ENCODE results near the gene NRROS. TPM values are rescaled to one million over a fixed set of nuclear protein-coding genes. Genes with fewer than 3 reads are reported as not detected.
A peak's percentile ranks its signal among the peaks of the same experiment; 100 is the strongest.

The NRROS gene
- total and polyA plus RNA-seq, 2 of the 13 experiments (the other 11 are each of a cell fraction or from before 2014, with no cell fraction given): not detected

DNA sequence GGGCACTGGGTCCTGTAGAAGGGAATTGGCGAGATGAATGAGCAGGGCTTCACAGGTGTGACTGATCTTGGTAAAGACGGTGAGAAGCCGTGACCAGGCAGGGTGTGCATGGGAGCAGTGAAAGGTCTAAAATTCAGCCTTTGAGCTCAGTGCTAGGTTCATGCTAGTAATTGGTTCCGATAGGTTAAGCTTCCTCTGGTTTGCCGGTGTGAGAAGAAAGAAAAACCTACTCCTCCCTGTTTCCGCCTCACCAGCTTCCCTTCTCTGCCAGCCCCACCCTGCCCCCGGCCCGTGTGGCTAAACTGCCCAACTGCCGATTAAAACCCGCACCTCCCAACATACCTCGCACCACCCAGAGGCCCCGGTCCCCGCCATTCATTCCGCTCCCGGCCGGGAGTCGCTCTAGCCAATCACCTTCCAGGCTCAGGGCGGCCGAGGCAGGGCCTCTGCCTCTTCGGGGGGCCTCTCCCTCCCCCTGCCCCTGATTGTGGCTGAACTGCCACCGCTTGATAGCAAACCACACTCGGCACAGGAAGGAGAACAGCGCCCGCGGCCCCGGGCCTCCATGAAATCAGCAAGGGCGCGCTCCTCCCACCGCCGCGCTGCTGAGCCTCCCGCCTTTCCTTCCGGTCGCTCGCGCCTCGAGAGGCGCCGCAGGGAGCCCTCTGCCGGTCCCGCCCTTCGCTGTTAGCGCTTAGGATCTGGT lies 7.3 kb upstream of the NRROS start (continued):
- TF ChIP-seq XBP1 (CRISPR knock-in tag; IDR thresholded peaks at IDR 0.05) (no peak), ZSCAN12 (CRISPR knock-in tag; IDR thresholded peaks at IDR 0.05) (0 out of 2 replicates have a peak, but pooled peaks have one; percentile 59), EED (CRISPR knock-in tag; IDR thresholded peaks at IDR 0.05) (no peak), PAX8 (CRISPR knock-in tag; IDR thresholded peaks at IDR 0.05; ENCODE audit: borderline replicate concordance) (no peak), PHB2 (IDR thresholded peaks at IDR 0.05; ENCODE audit: partially characterized antibody) (no peak), ZIK1 (CRISPR knock-in tag; IDR thresholded peaks at IDR 0.05; ENCODE audit: borderline replicate concordance, low read depth) (no peak), ZNF430 (CRISPR knock-in tag; IDR thresholded peaks at IDR 0.05) (peak; percentile 61; the same call in 1 of the 2 replicates), ZNF235 (CRISPR knock-in tag; IDR thresholded peaks at IDR 0.05; ENCODE audit: borderline replicate concordance) (no peak), MATR3 (CRISPR knock-in tag; IDR thresholded peaks at IDR 0.05) (no peak), SRY (CRISPR knock-in tag; IDR thresholded peaks at IDR 0.05) (0 out of 2 replicates have a peak, but pooled peaks have one; percentile 67)
- TF ChIP-seq, protein P1, sequence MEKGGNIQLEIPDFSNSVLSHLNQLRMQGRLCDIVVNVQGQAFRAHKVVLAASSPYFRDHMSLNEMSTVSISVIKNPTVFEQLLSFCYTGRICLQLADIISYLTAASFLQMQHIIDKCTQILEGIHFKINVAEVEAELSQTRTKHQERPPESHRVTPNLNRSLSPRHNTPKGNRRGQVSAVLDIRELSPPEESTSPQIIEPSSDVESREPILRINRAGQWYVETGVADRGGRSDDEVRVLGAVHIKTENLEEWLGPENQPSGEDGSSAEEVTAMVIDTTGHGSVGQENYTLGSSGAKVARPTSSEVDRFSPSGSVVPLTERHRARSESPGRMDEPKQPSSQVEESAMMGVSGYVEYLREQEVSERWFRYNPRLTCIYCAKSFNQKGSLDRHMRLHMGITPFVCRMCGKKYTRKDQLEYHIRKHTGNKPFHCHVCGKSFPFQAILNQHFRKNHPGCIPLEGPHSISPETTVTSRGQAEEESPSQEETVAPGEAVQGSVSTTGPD (CRISPR knock-in tag; IDR thresholded peaks at IDR 0.05): peak; percentile 65; the same call in 1 of the 2 replicates
- TF ChIP-seq, protein P2, sequence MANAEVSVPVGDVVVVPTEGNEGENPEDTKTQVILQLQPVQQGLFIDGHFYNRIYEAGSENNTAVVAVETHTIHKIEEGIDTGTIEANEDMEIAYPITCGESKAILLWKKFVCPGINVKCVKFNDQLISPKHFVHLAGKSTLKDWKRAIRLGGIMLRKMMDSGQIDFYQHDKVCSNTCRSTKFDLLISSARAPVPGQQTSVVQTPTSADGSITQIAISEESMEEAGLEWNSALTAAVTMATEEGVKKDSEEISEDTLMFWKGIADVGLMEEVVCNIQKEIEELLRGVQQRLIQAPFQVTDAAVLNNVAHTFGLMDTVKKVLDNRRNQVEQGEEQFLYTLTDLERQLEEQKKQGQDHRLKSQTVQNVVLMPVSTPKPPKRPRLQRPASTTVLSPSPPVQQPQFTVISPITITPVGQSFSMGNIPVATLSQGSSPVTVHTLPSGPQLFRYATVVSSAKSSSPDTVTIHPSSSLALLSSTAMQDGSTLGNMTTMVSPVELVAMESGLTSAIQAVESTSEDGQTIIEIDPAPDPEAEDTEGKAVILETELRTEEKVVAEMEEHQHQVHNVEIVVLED (CRISPR knock-in tag; IDR thresholded peaks at IDR 0.05; ENCODE audit: borderline replicate concordance): peak; percentile 46; the same call in 1 of the 2 replicates
- TF ChIP-seq, protein P3, sequence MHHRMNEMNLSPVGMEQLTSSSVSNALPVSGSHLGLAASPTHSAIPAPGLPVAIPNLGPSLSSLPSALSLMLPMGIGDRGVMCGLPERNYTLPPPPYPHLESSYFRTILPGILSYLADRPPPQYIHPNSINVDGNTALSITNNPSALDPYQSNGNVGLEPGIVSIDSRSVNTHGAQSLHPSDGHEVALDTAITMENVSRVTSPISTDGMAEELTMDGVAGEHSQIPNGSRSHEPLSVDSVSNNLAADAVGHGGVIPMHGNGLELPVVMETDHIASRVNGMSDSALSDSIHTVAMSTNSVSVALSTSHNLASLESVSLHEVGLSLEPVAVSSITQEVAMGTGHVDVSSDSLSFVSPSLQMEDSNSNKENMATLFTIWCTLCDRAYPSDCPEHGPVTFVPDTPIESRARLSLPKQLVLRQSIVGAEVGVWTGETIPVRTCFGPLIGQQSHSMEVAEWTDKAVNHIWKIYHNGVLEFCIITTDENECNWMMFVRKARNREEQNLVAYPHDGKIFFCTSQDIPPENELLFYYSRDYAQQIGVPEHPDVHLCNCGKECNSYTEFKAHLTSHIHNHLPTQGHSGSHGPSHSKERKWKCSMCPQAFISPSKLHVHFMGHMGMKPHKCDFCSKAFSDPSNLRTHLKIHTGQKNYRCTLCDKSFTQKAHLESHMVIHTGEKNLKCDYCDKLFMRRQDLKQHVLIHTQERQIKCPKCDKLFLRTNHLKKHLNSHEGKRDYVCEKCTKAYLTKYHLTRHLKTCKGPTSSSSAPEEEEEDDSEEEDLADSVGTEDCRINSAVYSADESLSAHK (CRISPR knock-in tag; IDR thresholded peaks at IDR 0.05; ENCODE audit: borderline replicate concordance): no peak
- TF ChIP-seq, protein P4, sequence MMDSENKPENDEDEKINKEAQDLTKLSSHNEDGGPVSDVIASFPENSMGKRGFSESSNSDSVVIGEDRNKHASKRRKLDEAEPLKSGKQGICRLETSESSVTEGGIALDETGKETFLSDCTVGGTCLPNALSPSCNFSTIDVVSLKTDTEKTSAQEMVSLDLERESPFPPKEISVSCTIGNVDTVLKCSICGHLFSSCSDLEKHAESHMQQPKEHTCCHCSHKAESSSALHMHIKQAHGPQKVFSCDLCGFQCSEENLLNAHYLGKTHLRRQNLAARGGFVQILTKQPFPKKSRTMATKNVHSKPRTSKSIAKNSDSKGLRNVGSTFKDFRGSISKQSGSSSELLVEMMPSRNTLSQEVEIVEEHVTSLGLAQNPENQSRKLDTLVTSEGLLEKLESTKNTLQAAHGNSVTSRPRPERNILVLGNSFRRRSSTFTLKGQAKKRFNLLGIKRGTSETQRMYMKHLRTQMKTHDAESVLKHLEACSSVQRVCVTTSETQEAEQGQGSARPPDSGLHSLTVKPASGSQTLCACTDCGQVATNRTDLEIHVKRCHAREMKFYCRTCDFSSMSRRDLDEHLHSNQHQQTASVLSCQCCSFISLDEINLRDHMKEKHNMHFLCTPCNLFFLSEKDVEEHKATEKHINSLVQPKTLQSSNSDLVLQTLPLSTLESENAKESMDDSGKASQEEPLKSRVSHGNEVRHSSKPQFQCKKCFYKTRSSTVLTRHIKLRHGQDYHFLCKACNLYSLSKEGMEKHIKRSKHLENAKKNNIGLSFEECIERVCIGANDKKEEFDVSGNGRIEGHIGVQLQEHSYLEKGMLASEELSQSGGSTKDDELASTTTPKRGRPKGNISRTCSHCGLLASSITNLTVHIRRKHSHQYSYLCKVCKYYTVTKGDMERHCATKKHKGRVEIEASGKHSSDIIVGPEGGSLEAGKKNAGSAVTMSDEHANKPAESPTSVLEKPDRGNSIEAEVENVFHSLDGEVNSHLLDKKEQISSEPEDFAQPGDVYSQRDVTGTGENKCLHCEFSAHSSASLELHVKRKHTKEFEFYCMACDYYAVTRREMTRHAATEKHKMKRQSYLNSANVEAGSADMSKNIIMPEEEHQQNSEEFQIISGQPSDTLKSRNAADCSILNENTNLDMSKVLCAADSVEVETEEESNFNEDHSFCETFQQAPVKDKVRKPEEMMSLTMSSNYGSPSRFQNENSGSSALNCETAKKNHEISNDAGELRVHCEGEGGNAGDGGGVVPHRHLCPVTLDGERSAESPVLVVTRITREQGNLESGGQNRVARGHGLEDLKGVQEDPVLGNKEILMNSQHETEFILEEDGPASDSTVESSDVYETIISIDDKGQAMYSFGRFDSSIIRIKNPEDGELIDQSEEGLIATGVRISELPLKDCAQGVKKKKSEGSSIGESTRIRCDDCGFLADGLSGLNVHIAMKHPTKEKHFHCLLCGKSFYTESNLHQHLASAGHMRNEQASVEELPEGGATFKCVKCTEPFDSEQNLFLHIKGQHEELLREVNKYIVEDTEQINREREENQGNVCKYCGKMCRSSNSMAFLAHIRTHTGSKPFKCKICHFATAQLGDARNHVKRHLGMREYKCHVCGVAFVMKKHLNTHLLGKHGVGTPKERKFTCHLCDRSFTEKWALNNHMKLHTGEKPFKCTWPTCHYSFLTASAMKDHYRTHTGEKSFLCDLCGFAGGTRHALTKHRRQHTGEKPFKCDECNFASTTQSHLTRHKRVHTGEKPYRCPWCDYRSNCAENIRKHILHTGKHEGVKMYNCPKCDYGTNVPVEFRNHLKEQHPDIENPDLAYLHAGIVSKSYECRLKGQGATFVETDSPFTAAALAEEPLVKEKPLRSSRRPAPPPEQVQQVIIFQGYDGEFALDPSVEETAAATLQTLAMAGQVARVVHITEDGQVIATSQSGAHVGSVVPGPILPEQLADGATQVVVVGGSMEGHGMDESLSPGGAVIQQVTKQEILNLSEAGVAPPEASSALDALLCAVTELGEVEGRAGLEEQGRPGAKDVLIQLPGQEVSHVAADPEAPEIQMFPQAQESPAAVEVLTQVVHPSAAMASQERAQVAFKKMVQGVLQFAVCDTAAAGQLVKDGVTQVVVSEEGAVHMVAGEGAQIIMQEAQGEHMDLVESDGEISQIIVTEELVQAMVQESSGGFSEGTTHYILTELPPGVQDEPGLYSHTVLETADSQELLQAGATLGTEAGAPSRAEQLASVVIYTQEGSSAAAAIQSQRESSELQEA (CRISPR knock-in tag; IDR thresholded peaks at IDR 0.05; ENCODE audit: not compliant biosample characterization): no peak

Data from HepG2 (cell line).